GM12891 (cell line): Measurements from ENCODE around the gene ZNRF1.
"Not testable (repeated sequence)": the region's sequence is repeated elsewhere in the genome, so short reads cannot be mapped to it uniquely, and the experiment has no call there.

Experiments used
- DNase-seq: peaks from one replicate; pipeline ENCODE4 v3.0.0; 2011; ENCODE audit warnings: low spot score; ENCODE audit not compliant: insufficient read length
- FAIRE-seq: peaks from 2 replicates; lab custom pipeline; 2011; peaks lifted over from hg19 to GRCh38; lab: Jason Lieb, UNC
- PAX5 ChIP-seq: IDR thresholded peaks from 2 replicates; pipeline ENCODE4 v1.6.1; 2011; ENCODE audit warnings: low read length, moderate library complexity, mild to moderate bottlenecking; ENCODE audit not compliant: insufficient read depth, severe bottlenecking
- POLR2A ChIP-seq: IDR thresholded peaks from 2 replicates; pipeline ENCODE4 v1.6.1; 2011; ENCODE audit warnings: low read depth, low read length, control low read depth
- POLR2AphosphoS5 ChIP-seq: IDR thresholded peaks from 2 replicates; pipeline ENCODE4 v1.6.1; 2011; ENCODE audit warnings: low read depth, low read length, control low read depth
- POU2F2 ChIP-seq: IDR thresholded peaks from 2 replicates; pipeline ENCODE4 v1.6.1; 2011; ENCODE audit warnings: low read depth, mild to moderate bottlenecking, control low read depth, low read length, moderate library complexity
- SPI1 ChIP-seq: IDR thresholded peaks from 2 replicates; pipeline ENCODE4 v1.6.1; 2011; ENCODE audit warnings: low read depth, low read length, control low read depth
- TAF1 ChIP-seq: IDR thresholded peaks from 2 replicates; pipeline ENCODE4 v1.6.1; 2011; ENCODE audit warnings: low read depth, low read length, control low read depth

Gene ZNRF1

GRCh38 chr16:74984529-74985296 lies 14.1 kb upstream of the ZNRF1 start, which contains the start of gene WDR59:
Gene WDR59 (minus strand): TSS chr16:74985123. CDS start chr16:74985017, 106 bp downstream.
- peak; percentile 98 for FAIRE-seq
- peak; percentile 94 for DNase-seq
- 0 out of 2 replicates have a peak, but pooled peaks have one; percentile 16 for TF ChIP-seq SPI1
- TF ChIP-seq POLR2AphosphoS5 = peak; percentile 60; the same call in 1 of the 2 replicates
- TF ChIP-seq PAX5 = peak; percentile 36
- no peak for TF ChIP-seq POLR2A

GRCh38 chr16:74987027-74987681 lies 11.7 kb upstream of the ZNRF1 start:
- DNase-seq = no peak
- TF ChIP-seq POLR2A = no peak
- TF ChIP-seq POLR2AphosphoS5 = no peak
- no peak for TF ChIP-seq POU2F2
- TF ChIP-seq PAX5 = no peak
- TF ChIP-seq SPI1 = no peak
- TF ChIP-seq TAF1 = no peak
- no peak for FAIRE-seq

DNA sequence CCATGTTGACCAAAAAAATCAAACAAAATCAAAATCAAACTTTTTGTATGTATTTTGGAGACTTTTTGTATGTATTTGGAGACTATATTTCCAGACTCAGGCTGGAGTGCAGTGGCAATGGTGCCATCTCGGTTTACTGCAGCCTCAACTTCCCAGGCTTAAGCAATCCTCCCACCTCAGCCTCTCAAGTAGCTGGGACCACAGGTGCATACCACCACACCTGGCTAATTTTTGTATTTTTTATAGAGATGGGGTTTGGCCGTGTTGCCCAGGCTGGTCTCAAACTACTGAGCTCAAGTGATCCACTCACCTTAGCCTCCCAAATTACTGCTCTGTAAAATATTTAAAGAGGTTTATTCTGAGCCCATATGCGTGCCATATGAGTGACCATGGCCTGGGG lies 9.0 kb upstream of the ZNRF1 start:
- not testable (repeated sequence) for FAIRE-seq, DNase-seq

DNA sequence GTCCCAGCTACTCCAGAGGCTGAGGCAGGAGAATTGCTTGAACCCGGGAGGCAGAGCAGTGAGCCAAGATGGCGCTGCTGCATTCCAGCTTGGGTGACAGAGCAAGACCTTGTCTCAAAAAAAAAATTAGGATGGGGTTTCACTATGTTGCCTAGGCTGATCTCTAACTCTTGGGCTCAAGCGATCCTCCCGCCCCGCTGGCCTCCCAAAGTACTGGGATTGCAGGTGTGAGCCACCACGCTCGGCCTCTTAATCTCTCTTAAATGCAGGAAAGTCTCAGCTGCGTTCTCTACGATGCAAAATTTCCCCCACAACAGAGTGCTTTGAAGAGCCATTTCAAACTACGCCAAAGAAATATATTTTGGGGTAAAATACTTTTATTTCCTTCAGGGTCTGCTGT lies 8.0 kb upstream of the ZNRF1 start:
- TF ChIP-seq POLR2A = no peak
- no peak for TF ChIP-seq POLR2AphosphoS5
- TF ChIP-seq SPI1 = no peak
- no peak for TF ChIP-seq POU2F2
- TF ChIP-seq TAF1 = no peak
- TF ChIP-seq PAX5 = no peak
- no peak for DNase-seq
- FAIRE-seq = no peak

GRCh38 chr16:74991268-74991592 lies 7.6 kb upstream of the ZNRF1 start:
- TF ChIP-seq POLR2AphosphoS5 (no peak), SPI1 (no peak), PAX5 (no peak), POU2F2 (no peak), TAF1 (no peak), POLR2A (no peak)
- DNase-seq (no peak), FAIRE-seq (no peak)

GRCh38 chr16:74991593-74992403 lies 7.0 kb upstream of the ZNRF1 start:
- no peak for TF ChIP-seq POU2F2
- TF ChIP-seq POLR2AphosphoS5 = no peak
- no peak for TF ChIP-seq PAX5
- no peak for TF ChIP-seq SPI1
- no peak for TF ChIP-seq TAF1
- no peak for TF ChIP-seq POLR2A
- DNase-seq (no peak), FAIRE-seq (no peak)

GRCh38 chr16:74995986-74996385 lies 2.8 kb upstream of the ZNRF1 start:
- FAIRE-seq (no peak), DNase-seq (no peak)
- TF ChIP-seq POLR2A (no peak), TAF1 (no peak), PAX5 (no peak), POLR2AphosphoS5 (no peak), POU2F2 (no peak), SPI1 (no peak)

DNA sequence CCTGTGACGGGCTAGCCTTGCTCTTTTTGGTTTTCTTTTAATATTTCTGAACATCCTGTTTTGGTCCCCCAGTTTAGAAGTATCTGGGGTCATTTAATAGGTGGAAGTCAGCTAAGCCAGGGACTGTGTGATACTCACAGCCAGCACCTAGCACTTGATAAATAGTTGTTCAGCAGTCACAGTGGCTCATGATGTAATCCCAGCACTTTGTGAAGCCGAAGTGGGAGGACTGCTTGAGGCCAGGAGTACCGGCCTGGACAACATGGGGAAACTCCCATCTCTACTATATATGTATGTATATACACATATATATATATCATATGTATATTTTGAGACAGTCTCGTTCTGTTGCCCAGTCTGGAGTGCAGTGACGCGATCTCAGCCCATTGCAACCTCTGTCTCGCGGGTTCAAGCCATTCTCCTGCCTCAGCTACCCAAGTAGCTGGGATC lies 1.8 kb upstream of the ZNRF1 start:
- FAIRE-seq (no peak), DNase-seq (no peak)
- TF ChIP-seq SPI1 (no peak), POLR2A (no peak), TAF1 (no peak), POLR2AphosphoS5 (no peak)

GRCh38 chr16:74999219-74999608 lies 390 bp downstream of the ZNRF1 start:
- DNase-seq = peak; percentile 44
- FAIRE-seq = no peak
- no peak for TF ChIP-seq PAX5
- no peak for TF ChIP-seq SPI1
- no peak for TF ChIP-seq TAF1
- TF ChIP-seq POU2F2 = no peak
- no peak for TF ChIP-seq POLR2A
- TF ChIP-seq POLR2AphosphoS5 = no peak
